ENCODE measurements around the gene KCNK15.
A peak's percentile ranks its signal among the peaks of the same experiment; 100 is the strongest.

KCNK15 gene

GRCh38 chr20:44715499-44716308, 30.0 kb upstream of the KCNK15 start:
- no peak for DNase-seq (ENCODE audit: low read depth in 2 of 2)

GRCh38 chr20:44716309-44717106, 29.2 kb upstream of the KCNK15 start:
- no peak for DNase-seq (ENCODE audit: low read depth in 2 of 2)

- DNase-seq (ENCODE audit: low read depth in 2 of 2), result no peak
These were observed 27.7 kb upstream of the KCNK15 start for GRCh38 chr20:44717986-44718385.

GRCh38 chr20:44719841-44720240, 25.8 kb upstream of the KCNK15 start:
- DNase-seq (ENCODE audit: low read depth in 2 of 2), result no peak

GRCh38 chr20:44720621-44720996, 25.1 kb upstream of the KCNK15 start:
- no peak for DNase-seq (ENCODE audit: low read depth in 2 of 2)

GRCh38 chr20:44720997-44721784, 24.5 kb upstream of the KCNK15 start:
- no peak for DNase-seq (ENCODE audit: low read depth in 2 of 2)

GRCh38 chr20:44721785-44722054, 23.9 kb upstream of the KCNK15 start:
- DNase-seq (ENCODE audit: low read depth in 2 of 2), result no peak

- no peak for DNase-seq (ENCODE audit: low read depth in 2 of 2)
These were observed 22.7 kb upstream of the KCNK15 start for GRCh38 chr20:44722990-44723389.

GRCh38 chr20:44723391-44723790, 22.3 kb upstream of the KCNK15 start:
- no peak for DNase-seq (ENCODE audit: low read depth in 2 of 2)

- DNase-seq (ENCODE audit: low read depth in 2 of 2), result no peak
These were observed 21.8 kb upstream of the KCNK15 start for GRCh38 chr20:44723798-44724362.

GRCh38 chr20:44724423-44725091, 21.1 kb upstream of the KCNK15 start:
- DNase-seq (ENCODE audit: low read depth in 2 of 2), result no peak

GRCh38 chr20:44725837-44726236, 19.8 kb upstream of the KCNK15 start:
- no peak for DNase-seq (ENCODE audit: low read depth in 2 of 2)

GRCh38 chr20:44727039-44727438, 18.6 kb upstream of the KCNK15 start:
- no peak for DNase-seq (ENCODE audit: low read depth in 2 of 2)

GRCh38 chr20:44727651-44728050, 18.0 kb upstream of the KCNK15 start:
- no peak for DNase-seq (ENCODE audit: low read depth in 2 of 2)

- no peak for DNase-seq (ENCODE audit: low read depth in 2 of 2)
These were observed 16.7 kb upstream of the KCNK15 start for GRCh38 chr20:44728801-44729443.

- no peak for DNase-seq (ENCODE audit: low read depth in 2 of 2)
These were observed 15.2 kb upstream of the KCNK15 start for GRCh38 chr20:44730441-44730840.

- DNase-seq (ENCODE audit: low read depth in 2 of 2), result no peak
These were observed 14.0 kb upstream of the KCNK15 start for GRCh38 chr20:44731657-44732056.

- DNase-seq (ENCODE audit: low read depth in 2 of 2), result no peak
These were observed 13.3 kb upstream of the KCNK15 start for GRCh38 chr20:44732327-44732726.

GRCh38 chr20:44733341-44734069, 12.2 kb upstream of the KCNK15 start:
- peak in 1 of 2 donors; percentile 32 for DNase-seq (ENCODE audit: low read depth in 2 of 2)

- no peak for DNase-seq (ENCODE audit: low read depth in 2 of 2)
These were observed 10.7 kb upstream of the KCNK15 start for GRCh38 chr20:44734938-44735337.

GRCh38 chr20:44735816-44736169, 9.9 kb upstream of the KCNK15 start:
- DNase-seq (ENCODE audit: low read depth in 2 of 2), result no peak
